NB4 (cell line): ENCODE measurements around the gene COL4A1.

Source experiments
- DNase-seq: peaks from one replicate; pipeline ENCODE4 v3.0.0; 2010; ENCODE audit warnings: low read depth
- H3K4me3 ChIP-seq: one replicate; pipeline ENCODE4 v1.5.1; 2011; ENCODE audit warnings: mild to moderate bottlenecking, low read depth, low read length, moderate library complexity
- CTCF ChIP-seq: IDR thresholded peaks from one replicate; pipeline ENCODE4 v1.5.1; 2012; ENCODE audit warnings: low read depth, low read length
- MAX ChIP-seq: IDR thresholded peaks from 2 replicates; pipeline ENCODE4 v1.6.1; 2011; ENCODE audit warnings: low read depth, low read length
- MYC ChIP-seq: IDR thresholded peaks from 2 replicates; pipeline ENCODE4 v1.6.1; 2011; ENCODE audit warnings: low read depth, low read length
- POLR2A ChIP-seq: IDR thresholded peaks from 2 replicates; pipeline ENCODE4 v1.6.1; 2011; ENCODE audit warnings: mild to moderate bottlenecking; ENCODE audit not compliant: insufficient read length; ENCODE audit errors: extremely low read depth

The COL4A1 gene

GRCh38 chr13:110263888-110264287, 43.1 kb downstream of the COL4A1 start:
- no peak overlapping the region for H3K4me3 ChIP-seq
- no peak for DNase-seq
- TF ChIP-seq POLR2A (no peak), CTCF (no peak), MAX (no peak), MYC (no peak)

DNA sequence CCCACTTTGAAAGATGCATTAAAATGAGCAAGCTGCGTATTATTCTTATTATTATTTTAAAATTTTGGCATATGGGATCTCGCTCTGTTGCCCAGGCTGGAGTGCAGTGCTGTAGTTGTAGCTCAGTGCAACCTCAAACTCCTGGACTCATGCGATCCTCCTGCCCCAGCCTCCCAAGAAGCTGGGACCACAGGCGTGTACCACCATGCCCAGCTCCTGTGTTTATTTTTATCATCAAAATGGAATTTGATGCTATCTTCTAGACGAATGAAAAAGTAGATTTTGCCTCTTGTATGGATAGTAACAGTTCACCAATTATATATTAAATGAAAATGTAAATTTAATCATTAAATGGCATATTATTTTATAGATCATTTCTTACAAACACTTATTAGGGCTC, 43.6 kb downstream of the COL4A1 start:
- TF ChIP-seq MAX = no peak
- TF ChIP-seq POLR2A = no peak
- TF ChIP-seq CTCF = no peak
- TF ChIP-seq MYC = no peak
- no peak for DNase-seq
- H3K4me3 ChIP-seq = no peak overlapping the region

DNA sequence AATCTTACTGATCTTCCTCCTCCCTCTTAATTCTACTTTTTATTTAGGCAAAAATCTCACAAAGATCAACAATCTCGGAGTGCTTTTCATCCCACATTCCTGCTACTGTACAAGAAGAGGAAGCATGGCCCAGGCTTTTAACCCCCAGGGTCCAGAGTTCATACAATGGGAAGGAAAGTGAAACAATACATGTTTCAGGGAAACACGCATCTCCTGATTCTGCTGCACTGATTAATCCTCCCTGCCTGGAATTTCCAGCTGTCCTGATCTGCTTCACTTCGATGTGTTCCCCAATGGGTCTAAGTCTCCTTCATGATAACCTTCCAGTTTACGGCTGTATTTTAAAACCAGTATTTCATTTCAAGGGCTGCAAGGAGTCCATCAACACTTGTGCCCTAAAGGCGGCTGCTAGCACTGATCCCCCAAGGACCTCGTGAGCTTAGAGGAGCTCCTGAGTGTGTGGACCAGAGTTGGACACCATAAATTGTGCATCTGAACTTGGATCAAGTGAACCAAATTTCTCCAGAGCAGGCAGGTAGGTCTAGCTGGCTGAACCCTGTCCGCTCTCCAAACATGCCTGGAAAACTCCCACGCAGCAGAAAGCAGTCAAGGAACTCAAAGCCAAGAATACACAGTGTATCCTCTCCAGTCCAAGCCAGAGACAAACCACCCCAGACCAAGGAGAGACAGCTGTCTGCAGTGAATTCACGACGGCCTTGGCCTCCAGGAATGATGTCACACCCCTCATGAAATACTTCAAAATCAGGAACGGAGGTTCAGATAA, 44.3 kb downstream of the COL4A1 start:
- no peak overlapping the region for H3K4me3 ChIP-seq
- no peak for DNase-seq
- no peak for TF ChIP-seq MAX
- no peak for TF ChIP-seq POLR2A
- TF ChIP-seq CTCF = no peak
- no peak for TF ChIP-seq MYC

DNA sequence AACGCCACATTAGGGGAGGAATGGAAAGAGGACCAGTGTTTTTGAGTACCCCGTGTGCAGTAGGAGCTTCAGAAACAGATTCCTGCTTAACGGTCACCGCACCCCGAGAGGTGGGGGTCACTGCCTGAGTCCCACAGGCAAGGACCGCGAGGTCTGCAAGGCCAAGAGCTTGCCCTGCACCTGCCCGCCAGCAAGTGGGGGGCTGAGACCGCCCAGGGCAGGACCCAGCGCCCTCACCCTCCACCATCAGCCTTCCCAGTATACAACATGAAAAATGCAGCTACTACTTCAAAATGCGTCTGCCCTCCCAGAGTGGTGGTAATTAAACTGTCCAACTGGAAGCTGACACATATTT, 44.9 kb downstream of the COL4A1 start:
- TF ChIP-seq CTCF = no peak
- no peak for TF ChIP-seq MAX
- TF ChIP-seq MYC = no peak
- no peak for TF ChIP-seq POLR2A
- no peak for DNase-seq
- H3K4me3 ChIP-seq = no peak overlapping the region

DNA sequence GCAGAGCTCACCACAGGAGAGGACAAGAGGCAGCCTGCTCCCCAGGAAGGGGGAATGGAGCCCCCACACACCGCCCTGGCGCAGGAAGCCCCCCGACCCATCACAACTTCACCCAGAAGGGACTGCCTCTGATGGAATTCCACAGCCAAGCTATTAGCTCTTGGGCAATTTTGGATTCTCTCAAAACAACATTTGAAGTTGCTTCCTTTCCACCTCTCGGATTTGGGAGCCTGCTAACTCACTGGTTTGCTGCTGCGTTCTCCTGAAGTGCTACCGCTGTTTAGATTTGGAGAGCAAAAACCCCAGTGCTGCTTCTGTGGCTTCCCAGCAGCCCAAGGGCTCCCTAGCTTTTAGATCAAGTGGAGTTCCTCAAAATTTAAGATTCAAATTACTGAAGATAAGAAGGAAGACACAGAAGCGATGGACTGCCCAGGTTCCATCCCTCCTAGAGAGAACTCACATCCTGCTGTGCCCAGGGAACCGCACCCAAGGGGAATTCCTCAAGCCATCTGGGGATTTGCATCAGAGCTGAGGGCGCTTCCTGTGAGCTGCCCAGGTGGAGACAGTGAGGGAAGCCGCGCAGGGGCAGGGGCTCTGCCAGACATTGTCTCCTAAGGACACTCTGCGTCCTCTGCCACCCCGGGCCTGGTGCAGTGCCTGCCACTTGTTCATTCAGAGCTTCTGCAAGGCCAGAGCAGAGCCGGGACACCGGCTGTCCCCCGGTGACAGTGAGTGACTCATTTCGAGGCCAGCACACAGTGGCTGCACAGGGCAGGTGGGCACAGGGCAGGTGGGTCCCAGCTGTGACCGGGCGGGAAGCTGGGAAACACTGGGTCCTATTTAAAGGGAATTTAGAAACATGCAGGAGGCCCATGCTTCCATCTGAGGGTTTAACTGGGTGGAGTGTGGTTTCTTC, 45.5 kb downstream of the COL4A1 start:
- no peak overlapping the region for H3K4me3 ChIP-seq
- DNase-seq = no peak
- no peak for TF ChIP-seq MYC
- no peak for TF ChIP-seq POLR2A
- TF ChIP-seq MAX = no peak
- no peak for TF ChIP-seq CTCF
